Karpas-422 (cell line): ENCODE measurements around the gene ANKRD34C. TPM values are rescaled to one million over a fixed set of nuclear protein-coding genes. Genes with fewer than 3 reads are reported as not detected.
"Not testable (repeated sequence)": the region's sequence is repeated elsewhere in the genome, so short reads cannot be mapped to it uniquely, and the experiment has no call there.

Experiments
- DNase-seq: peaks from one replicate; pipeline ENCODE4 v3.0.0-alpha.2; 2015
- H2AFZ ChIP-seq: fragments of 200-600 bp; sonication (generic); 2 replicates; pipeline ENCODE4 v1.6.1; 2014; ENCODE audit warnings: antibody characterized with exemption, low read length, mixed read lengths
- H3K27ac ChIP-seq: fragments of 200-600 bp; sonication (generic); 2 replicates; pipeline ENCODE4 v1.5.1; 2014; ENCODE audit warnings: mild to moderate bottlenecking, low read length, moderate library complexity
- H3K27me3 ChIP-seq: fragments of 200-600 bp; sonication (generic); 2 replicates; pipeline ENCODE4 v1.6.1; 2014; ENCODE audit warnings: low read length, mixed read lengths
- H3K36me3 ChIP-seq: fragments of 200-600 bp; sonication (generic); 2 replicates; pipeline ENCODE4 v1.6.1; 2014; ENCODE audit warnings: low read length, mixed read lengths; ENCODE audit not compliant: insufficient read depth
- H3K4me1 ChIP-seq: fragments of 200-600 bp; sonication (generic); 2 replicates; pipeline ENCODE4 v1.6.1; 2014; ENCODE audit warnings: mild to moderate bottlenecking, low read length, mixed read lengths
- H3K4me2 ChIP-seq: fragments of 200-600 bp; sonication (generic); 2 replicates; pipeline ENCODE4 v1.6.1; 2014; ENCODE audit warnings: low read length, low read depth, mild to moderate bottlenecking; ENCODE audit not compliant: poor library complexity, severe bottlenecking
- H3K4me3 ChIP-seq: fragments of 200-600 bp; sonication (generic); 2 replicates; pipeline ENCODE4 v1.5.1; 2014; ENCODE audit warnings: mild to moderate bottlenecking, antibody characterized with exemption, low read length, mixed read lengths
- H3K79me2 ChIP-seq: fragments of 200-600 bp; sonication (generic); 2 replicates; pipeline ENCODE4 v1.6.1; 2014; ENCODE audit warnings: mild to moderate bottlenecking, low read length, mixed read lengths
- H3K9ac ChIP-seq: fragments of 200-600 bp; sonication (generic); 2 replicates; pipeline ENCODE4 v1.6.0; 2014; ENCODE audit warnings: low read length
- H3K9me2 ChIP-seq: fragments of 200-600 bp; sonication (generic), shearing (Covaris generic); replicated peaks from 2 replicates; pipeline ENCODE4 v1.6.0; 2014; ENCODE audit warnings: mild to moderate bottlenecking, low read length, moderate library complexity; ENCODE audit not compliant: insufficient read depth
- H3K9me3 ChIP-seq: fragments of 300-700, 200-600 bp; sonication (generic); 2 replicates; pipeline ENCODE4 v1.6.1; 2014; ENCODE audit warnings: low read length, mixed read lengths
- H4K20me1 ChIP-seq: fragments of 200-600 bp; sonication (generic); 2 replicates; pipeline ENCODE4 v1.6.1; 2014; ENCODE audit warnings: mild to moderate bottlenecking, antibody characterized with exemption, low read length, low read depth; ENCODE audit not compliant: insufficient read depth
- total RNA-seq: library from RNA; depleted of rRNA; stranded (reverse); fragments of >200 nt; shearing (Covaris generic); gene quantifications from 2 replicates; pipeline ENCODE4 v1.2.3, GENCODE V29; 2014; ENCODE audit warnings: low replicate concordance

ANKRD34C gene
- total RNA-seq, 1 experiment from 2014 or later, result 0.93 TPM

DNA sequence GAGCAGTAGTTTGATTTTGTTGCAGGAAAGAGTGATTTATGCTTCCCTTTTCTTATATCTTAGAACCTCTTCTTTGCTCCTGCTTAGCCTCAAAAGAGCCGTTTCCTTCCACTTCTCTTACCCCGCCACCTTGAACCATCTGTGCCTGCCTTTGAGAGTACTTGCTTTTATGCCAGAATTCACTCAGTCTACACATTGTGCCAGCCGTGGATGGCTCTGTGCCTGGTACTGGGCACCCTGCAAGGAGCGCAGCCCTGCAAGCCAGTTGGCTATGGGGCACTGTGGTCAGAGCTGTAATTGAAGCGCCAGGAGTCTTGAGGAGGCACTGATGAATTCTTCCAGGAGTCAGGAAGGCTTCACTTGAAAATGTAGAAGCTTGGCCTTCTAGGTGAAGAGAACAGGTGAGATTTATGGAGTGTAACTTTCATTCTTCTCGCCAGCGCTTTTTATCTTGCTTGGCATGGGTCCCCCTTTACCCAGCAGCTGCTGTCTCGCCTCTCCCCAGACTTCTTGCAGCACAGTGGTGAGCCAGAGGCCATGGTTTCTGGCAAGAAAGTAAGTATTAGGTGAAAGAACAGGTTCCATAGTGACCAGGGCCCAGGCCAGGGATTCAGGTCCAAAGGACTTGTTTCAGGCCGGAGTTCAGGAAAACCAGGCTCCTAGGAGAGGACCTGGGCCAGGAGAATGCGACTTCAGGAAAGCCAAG, 33.3 kb downstream of the ANKRD34C start:
- Histone ChIP-seq H3K79me2 (peaks cover 80% of the 10 kb centered on the region), H3K4me3 (no peak overlapping the region), H2AFZ (no peak overlapping the region), H3K4me2 (no peak overlapping the region), H4K20me1 (peaks cover 32% of the 10 kb centered on the region), H3K4me1 (peaks cover 38% of the 10 kb centered on the region), H3K27ac (no peak overlapping the region), H3K27me3 (no peaks in the 10 kb centered on the region), H3K9ac (no peak overlapping the region), H3K9me3 (no peaks in the 10 kb centered on the region), H3K36me3 (peaks cover 48% of the 10 kb centered on the region), H3K9me2 (no peaks in the 10 kb centered on the region)
- no peak for DNase-seq

DNA sequence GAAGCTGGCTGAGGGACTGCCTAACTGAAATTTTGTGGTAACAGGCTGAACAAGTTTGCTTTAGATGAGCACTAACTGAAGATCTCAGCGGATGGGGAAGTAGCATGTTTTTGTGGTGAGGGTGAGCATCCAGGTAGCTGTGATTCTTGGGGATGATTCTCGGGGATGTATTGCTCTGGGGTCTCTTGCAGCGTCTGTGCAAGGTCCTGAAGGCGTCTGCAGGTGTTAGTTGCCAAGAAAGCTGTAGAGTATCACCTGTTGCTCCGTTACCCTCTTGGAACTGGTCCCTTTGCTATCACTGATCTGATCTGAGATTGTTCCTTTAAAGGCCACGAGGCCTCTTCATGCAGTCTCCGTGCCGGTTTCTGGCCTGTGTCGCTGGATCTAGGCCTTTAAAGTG, 34.3 kb downstream of the ANKRD34C start:
- H3K9me3 ChIP-seq, result no peaks in the 10 kb centered on the region
- H4K20me1 ChIP-seq, result peaks cover 37% of the 10 kb centered on the region
- peaks cover 82% of the 10 kb centered on the region for H3K79me2 ChIP-seq
- H3K4me2 ChIP-seq, result no peak overlapping the region
- no peaks in the 10 kb centered on the region for H3K9me2 ChIP-seq
- no peaks in the 10 kb centered on the region for H3K27me3 ChIP-seq
- H3K9ac ChIP-seq, result no peak overlapping the region
- no peak overlapping the region for H3K27ac ChIP-seq
- peaks cover 36% of the 10 kb centered on the region for H3K4me1 ChIP-seq
- no peak for DNase-seq
- H2AFZ ChIP-seq, result no peak overlapping the region
- no peak overlapping the region for H3K4me3 ChIP-seq
- H3K36me3 ChIP-seq, result peaks cover 57% of the 10 kb centered on the region

GRCh38 chr15:79319973-79320372, 37.5 kb downstream of the ANKRD34C start:
- Histone ChIP-seq H3K79me2 (peaks cover 66% of the 10 kb centered on the region), H4K20me1 (peaks cover 26% of the 10 kb centered on the region), H3K36me3 (peaks cover 59% of the 10 kb centered on the region)
- not testable (repeated sequence) for H3K4me3 ChIP-seq, DNase-seq, H3K4me2 ChIP-seq, H3K27me3 ChIP-seq, H3K9me2 ChIP-seq, H2AFZ ChIP-seq, H3K9me3 ChIP-seq, H3K4me1 ChIP-seq, H3K9ac ChIP-seq, H3K27ac ChIP-seq

GRCh38 chr15:79321876-79322275, 39.4 kb downstream of the ANKRD34C start:
- Histone ChIP-seq H3K4me3 (no peak overlapping the region), H3K9me3 (no peaks in the 10 kb centered on the region), H3K36me3 (peaks cover 58% of the 10 kb centered on the region), H3K9ac (no peak overlapping the region), H3K27me3 (no peaks in the 10 kb centered on the region), H3K4me2 (no peak overlapping the region), H4K20me1 (peaks cover 17% of the 10 kb centered on the region), H3K27ac (no peak overlapping the region), H3K9me2 (no peaks in the 10 kb centered on the region), H2AFZ (no peak overlapping the region), H3K79me2 (peaks cover 56% of the 10 kb centered on the region), H3K4me1 (no peaks in the 10 kb centered on the region)
- DNase-seq, result no peak

DNA sequence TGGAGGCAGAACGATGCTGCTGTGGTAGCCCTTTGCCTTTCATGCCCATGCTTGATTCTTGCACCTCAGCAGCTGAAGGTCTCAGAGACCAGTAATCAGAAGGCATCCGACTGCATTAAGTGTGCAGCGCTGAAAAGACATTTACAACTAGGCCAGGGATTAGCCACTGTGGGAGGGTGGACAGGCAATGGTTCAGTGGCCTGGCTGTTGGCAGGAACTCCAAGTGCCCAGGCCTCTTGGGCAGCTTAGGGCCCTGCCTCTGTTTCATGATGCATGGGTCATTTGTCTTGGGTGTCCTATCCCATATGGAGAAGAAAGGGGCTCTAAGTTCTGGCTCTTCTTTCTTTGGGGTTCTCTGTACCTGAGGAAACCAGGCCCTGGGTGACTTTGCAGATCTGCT, 39.8 kb downstream of the ANKRD34C start:
- no peak overlapping the region for H3K9ac ChIP-seq
- H3K4me1 ChIP-seq, result no peaks in the 10 kb centered on the region
- H3K36me3 ChIP-seq, result peaks cover 55% of the 10 kb centered on the region
- no peaks in the 10 kb centered on the region for H3K27me3 ChIP-seq
- peaks cover 54% of the 10 kb centered on the region for H3K79me2 ChIP-seq
- no peak overlapping the region for H3K27ac ChIP-seq
- H3K9me3 ChIP-seq, result no peaks in the 10 kb centered on the region
- no peak for DNase-seq
- no peak overlapping the region for H3K4me2 ChIP-seq
- peaks cover 17% of the 10 kb centered on the region for H4K20me1 ChIP-seq
- H3K4me3 ChIP-seq, result no peak overlapping the region
- no peaks in the 10 kb centered on the region for H3K9me2 ChIP-seq
- no peak overlapping the region for H2AFZ ChIP-seq

DNA sequence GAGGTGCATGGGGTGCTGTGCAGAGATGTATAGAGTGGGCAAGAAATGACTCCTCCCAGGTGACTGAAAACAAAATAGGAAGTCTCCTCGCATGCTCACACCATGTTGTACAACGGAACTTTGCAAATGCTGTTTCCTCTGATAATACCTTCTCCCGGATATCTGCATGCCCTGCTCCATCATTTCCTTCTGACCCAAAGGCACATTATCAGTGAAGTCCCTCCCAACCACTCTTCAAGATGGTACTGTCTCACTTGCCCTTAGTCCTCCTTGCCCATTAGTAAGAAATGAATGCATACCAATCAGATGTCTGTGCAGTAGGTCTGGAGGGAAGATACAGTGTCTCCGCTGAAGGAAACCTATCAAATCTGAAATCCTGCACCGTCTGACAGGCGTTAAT, 40.4 kb downstream of the ANKRD34C start:
- no peak for DNase-seq
- Histone ChIP-seq H3K79me2 (peaks cover 51% of the 10 kb centered on the region), H2AFZ (no peak overlapping the region), H3K9me2 (no peaks in the 10 kb centered on the region), H3K4me2 (no peak overlapping the region), H3K9me3 (no peaks in the 10 kb centered on the region), H3K27me3 (no peaks in the 10 kb centered on the region), H3K4me1 (no peaks in the 10 kb centered on the region), H3K4me3 (no peak overlapping the region), H3K9ac (no peak overlapping the region), H3K27ac (no peak overlapping the region), H4K20me1 (peaks cover 17% of the 10 kb centered on the region), H3K36me3 (peaks cover 51% of the 10 kb centered on the region)

GRCh38 chr15:79329171-79329611, 46.7 kb downstream of the ANKRD34C start:
- Histone ChIP-seq H3K4me3 (no peak overlapping the region), H3K27me3 (no peaks in the 10 kb centered on the region), H3K79me2 (peaks cover 14% of the 10 kb centered on the region), H3K36me3 (peaks cover 9% of the 10 kb centered on the region; the same call in 1 of the 2 replicates), H3K9ac (no peak overlapping the region), H3K4me2 (no peak overlapping the region), H4K20me1 (no peaks in the 10 kb centered on the region), H3K9me3 (no peaks in the 10 kb centered on the region), H3K4me1 (peaks cover 6% of the 10 kb centered on the region; the same call in 1 of the 2 replicates), H3K9me2 (no peaks in the 10 kb centered on the region), H2AFZ (no peak overlapping the region), H3K27ac (no peak overlapping the region)
- DNase-seq, result no peak
